GM12892 (cell line): ENCODE measurements around the gene SIAH3.

Source experiments
- POLR2A ChIP-seq: IDR thresholded peaks from 2 replicates; pipeline ENCODE4 v1.6.1; 2011; ENCODE audit warnings: low read depth, low read length, control low read depth
- TAF1 ChIP-seq: IDR thresholded peaks from 2 replicates; pipeline ENCODE4 v1.6.1; 2011; ENCODE audit warnings: low read depth, mild to moderate bottlenecking, control low read depth, low read length, borderline replicate concordance

- TF ChIP-seq POLR2A (no peak), TAF1 (no peak)
These were observed 13.9 kb upstream of the SIAH3 start for GRCh38 chr13:45865414-45865813.
